Measurements from ENCODE around the gene DNAH11. TPM values are rescaled to one million over a fixed set of nuclear protein-coding genes. Genes with fewer than 3 reads are reported as not detected.

DNAH11 gene
- total RNA-seq, 1 experiment from 2014 or later: 0.39 TPM

GRCh38 chr7:21941611-21942141 lies 398.8 kb downstream of the DNAH11 start:
- intact Hi-C loops (cut with micrococcal nuclease): no loop called here
- Histone ChIP-seq H2AFZ (ENCODE audit: low read depth, low read length, poor library complexity, severe bottlenecking) (no peak overlapping the region), H3K9me2 (ENCODE audit: insufficient read depth) (no peaks in the 10 kb centered on the region), H3K27ac (ENCODE audit: low read depth, low read length) (no peak overlapping the region), H3K4me2 (ENCODE audit: low read length) (no peak overlapping the region), H3K4me3 (replicated peaks in 1 of 2; ENCODE audit: low read depth in 1 of 2, low read length in 2 of 2) (no peak overlapping the region), H3K9ac (ENCODE audit: low read length) (no peak overlapping the region), H3K9me3 (ENCODE audit: control insufficient read depth in 1 of 2, insufficient read depth in 1 of 2, low read depth in 1 of 2, low read length in 2 of 2) (no peaks in the 10 kb centered on the region), H3K79me2 (ENCODE audit: insufficient read depth, low read length) (peaks cover 85% of the 10 kb centered on the region), H3K4me1 (ENCODE audit: control insufficient read depth in 1 of 2, insufficient read depth in 2 of 2, low read length in 2 of 2) (peaks cover 12 to 14% of the 10 kb centered on the region in 2 experiments), H3K36me3 (ENCODE audit: control insufficient read depth in 1 of 2, insufficient read depth in 2 of 2, low read length in 2 of 2) (peaks cover 0 to 3% of the 10 kb centered on the region in 2 experiments; a peak in 1 of 4 replicates), H4K20me1 (ENCODE audit: insufficient read depth) (no peaks in the 10 kb centered on the region), H3K27me3 (ENCODE audit: insufficient read depth, low read length) (no peaks in the 10 kb centered on the region)
- DNase-seq (ENCODE audit: low read depth, low spot score) (no peak), ATAC-seq (no peak)
- RAD21 ChIA-PET (ENCODE audit: low non-redundant PET in 1 of 2, low total read pairs in 2 of 2, uncharacterized antibody in 2 of 2, unreplicated experiment in 2 of 2): no interaction called here
- POLR2A ChIA-PET: interaction anchor here (1.1 kb wide), 1 partner anchor 9 kb away, joined by 3 read pairs; no protein-coding TSS in a partner anchor
- no TSS peak for BruUV-seq (replicated peaks)
- no peak for TF ChIP-seq ATF3 (IDR thresholded peaks at IDR 0.05)
- TF ChIP-seq TCF7L2 (IDR thresholded peaks at IDR 0.05; ENCODE audit: borderline replicate concordance, extremely low read depth, insufficient read depth, insufficient read length): no peak
- TF ChIP-seq ZNF274 (IDR thresholded peaks at IDR 0.05; ENCODE audit: low read depth, low read length): no peak
- no peak for TF ChIP-seq EZH2phosphoT487 (IDR thresholded peaks at IDR 0.05; ENCODE audit: borderline replicate concordance)
- TF ChIP-seq POLR2A (IDR thresholded peaks at IDR 0.05; ENCODE audit: borderline replicate concordance, extremely low read depth, insufficient read depth, insufficient read length): no peak
- no peak for TF ChIP-seq REST (IDR thresholded peaks at IDR 0.05; ENCODE audit: low read depth)
- no peak for TF ChIP-seq ZFX (IDR thresholded peaks at IDR 0.05)
- TF ChIP-seq FOSL1 (IDR thresholded peaks at IDR 0.05; ENCODE audit: low read depth): no peak
- no peak for TF ChIP-seq RAD21 (IDR thresholded peaks at IDR 0.05; ENCODE audit: low read depth)
- TF ChIP-seq SIN3A (IDR thresholded peaks at IDR 0.05; ENCODE audit: low read depth): no peak
- TF ChIP-seq MAX (IDR thresholded peaks at IDR 0.05): no peak
- TF ChIP-seq SRF (IDR thresholded peaks at IDR 0.05; ENCODE audit: low read depth): no peak
- CTCF ChIA-PET: no interaction called here

Data from HCT116 (cell line).